Cerebellar cortex (tissue), 1 donor: Measurements from ENCODE around the gene POLG2.
"Not testable (repeated sequence)": the region's sequence is repeated elsewhere in the genome, so short reads cannot be mapped to it uniquely, and the experiment has no call there.

Source experiments
- DNase-seq: peaks from one replicate; pipeline ENCODE4 v3.0.0-alpha.2; 2015; ENCODE audit warnings: low spot score

Gene POLG2

DNA sequence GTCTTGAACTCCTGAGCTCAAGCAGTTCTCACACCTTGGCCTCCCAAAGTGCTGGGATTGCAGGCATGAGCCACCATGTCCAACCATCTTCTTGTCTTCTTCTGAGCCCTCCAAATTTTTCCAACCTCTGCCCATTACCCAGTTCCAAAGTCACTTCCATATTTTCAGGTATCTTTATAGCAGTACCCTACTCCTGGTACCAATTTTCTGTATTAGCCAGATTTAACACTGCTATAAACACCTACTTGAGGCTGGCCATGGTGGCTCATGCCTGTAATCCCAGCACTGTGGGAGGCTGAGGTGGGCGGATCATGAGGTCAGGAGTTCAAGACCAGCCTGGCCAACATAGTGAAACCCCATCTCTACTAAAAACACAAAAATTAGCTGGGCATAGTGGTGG, 57.3 kb downstream of the POLG2 start:
- DNase-seq: not testable (repeated sequence)

DNA sequence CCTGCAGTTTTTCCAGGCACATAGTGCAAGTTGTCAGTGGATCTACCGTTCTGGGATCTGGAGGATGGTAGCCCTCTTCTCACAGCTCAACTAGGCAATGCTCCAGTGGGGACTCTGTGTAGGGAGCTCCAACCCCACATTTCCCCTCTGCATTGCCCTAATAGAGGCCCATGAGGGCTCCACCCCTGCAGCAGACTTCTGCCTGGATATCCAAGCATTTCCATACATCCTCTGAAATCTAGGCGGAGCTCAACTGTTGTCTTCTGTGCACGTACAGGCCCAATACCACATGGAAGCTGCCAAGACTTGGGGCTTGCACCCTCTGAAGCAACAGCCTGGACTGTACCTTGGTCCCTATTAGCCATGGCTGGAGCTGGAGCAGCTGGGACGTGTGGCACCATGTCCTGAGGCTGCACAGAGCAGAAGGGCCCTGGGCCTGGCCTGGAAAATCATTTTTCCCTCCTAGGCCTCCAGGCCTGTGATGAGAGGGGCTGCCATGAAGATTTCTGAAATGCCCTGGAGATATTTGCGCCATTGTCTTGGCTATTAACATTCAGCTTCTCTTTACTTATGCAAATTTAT, 58.8 kb downstream of the POLG2 start:
- no peak for DNase-seq

DNA sequence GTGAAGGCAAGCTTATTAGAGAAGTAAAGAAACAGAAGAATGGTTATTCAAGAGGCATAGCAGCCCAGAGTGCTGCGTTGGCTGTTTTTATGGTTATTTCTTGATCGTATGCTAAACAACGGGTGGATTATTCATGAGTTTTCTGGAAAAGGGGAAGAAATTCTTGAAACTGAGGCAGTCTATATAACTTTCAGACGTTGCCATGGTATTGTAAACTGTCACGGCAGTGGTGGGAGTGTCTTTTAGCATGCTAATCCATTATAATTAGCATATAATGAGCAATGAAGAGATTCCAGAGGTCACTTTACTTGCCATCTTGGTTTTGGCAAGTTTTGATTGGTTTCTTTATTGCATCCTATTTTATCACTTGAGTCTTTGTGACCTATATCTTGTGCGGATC, 65.3 kb downstream of the POLG2 start:
- DNase-seq: no peak

DNA sequence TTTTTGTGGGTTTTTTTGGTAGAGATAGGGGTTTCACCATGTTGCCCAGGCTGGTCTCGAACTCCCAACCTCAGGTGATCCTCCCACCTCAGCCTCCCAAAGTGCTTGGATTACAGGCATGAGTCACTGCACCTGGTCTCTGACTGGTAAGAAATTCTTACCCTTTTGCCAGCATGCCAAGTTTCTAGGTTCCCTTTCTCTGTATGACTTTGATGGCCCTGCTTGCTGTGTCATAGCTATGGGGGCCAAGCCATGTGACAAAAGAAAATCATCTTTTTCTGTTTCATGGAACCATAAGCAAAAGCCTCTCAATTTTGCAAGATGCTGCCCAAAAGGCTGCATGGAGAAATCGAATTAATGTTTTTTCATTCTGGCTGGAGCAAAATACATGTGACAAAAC, 66.8 kb downstream of the POLG2 start:
- DNase-seq: not testable (repeated sequence)

DNA sequence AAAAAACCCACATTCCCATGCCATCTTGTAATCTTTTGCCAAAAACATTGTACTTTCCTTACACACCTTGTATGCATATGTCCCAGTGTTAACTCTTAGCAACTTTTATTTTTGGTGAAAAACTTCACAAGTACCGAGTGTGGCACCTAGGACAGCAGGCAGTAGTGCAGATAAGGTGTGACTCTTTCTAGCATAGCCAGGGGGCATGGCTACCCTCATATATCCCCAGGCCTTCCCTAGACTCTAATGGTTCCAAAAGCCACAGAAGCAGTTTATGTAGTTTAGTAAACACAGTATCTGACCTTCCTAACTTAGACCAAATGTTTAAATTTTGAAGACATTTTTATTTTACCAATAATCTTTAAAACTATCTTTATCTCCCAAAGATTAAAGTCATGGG, 68.4 kb downstream of the POLG2 start:
- no peak for DNase-seq
